ENCODE results near the gene EXOC4. TPM values are rescaled to one million over a fixed set of nuclear protein-coding genes. Genes with fewer than 3 reads are reported as not detected.

The EXOC4 gene
- total RNA-seq, 1 experiment from 2014 or later, result 62.4 TPM

- Histone ChIP-seq H3K4me1 (peaks cover 10% of the 10 kb centered on the region), H3K4me3 (no peak overlapping the region)
Observed at GRCh38 chr7:133509822-133510221, 256.9 kb downstream of the EXOC4 start.

GRCh38 chr7:133510326-133511055 is 257.6 kb downstream of the EXOC4 start:
- H3K9me3 ChIP-seq (replicated peaks), result no peaks in the 10 kb centered on the region
- H3K27ac ChIP-seq, result no peak overlapping the region
- no peak overlapping the region for H3K4me3 ChIP-seq
- H3K36me3 ChIP-seq, result no peaks in the 10 kb centered on the region
- DNase-seq, result no peak
- no peaks in the 10 kb centered on the region for H3K27me3 ChIP-seq
- peaks cover 10% of the 10 kb centered on the region for H3K4me1 ChIP-seq

More at GRCh38 chr7:133509822-133510221, 256.9 kb downstream of the EXOC4 start:
- no peaks in the 10 kb centered on the region for H3K36me3 ChIP-seq
- no peaks in the 10 kb centered on the region for H3K9me3 ChIP-seq (replicated peaks)
- no peak overlapping the region for H3K27ac ChIP-seq
- no peaks in the 10 kb centered on the region for H3K27me3 ChIP-seq
- DNase-seq, result no peak

DNA sequence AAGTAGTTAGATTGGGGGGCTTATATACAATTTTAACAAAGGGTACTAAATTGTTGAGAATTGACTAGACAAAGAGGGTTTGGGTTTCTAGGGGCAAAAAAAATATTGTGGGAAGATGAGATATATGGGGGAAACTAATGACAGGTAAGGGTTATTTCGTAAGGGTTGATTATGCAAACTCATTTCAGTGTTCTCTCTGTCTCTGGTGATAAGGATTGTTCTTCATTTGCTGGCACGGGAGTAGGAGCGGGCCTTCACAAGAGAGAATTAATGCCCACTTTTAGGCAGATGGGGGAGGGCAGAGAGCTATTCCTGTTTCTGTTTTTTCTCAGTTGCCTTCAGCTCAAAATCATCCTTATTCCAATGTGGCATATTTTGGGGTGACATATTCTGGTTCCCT is 258.4 kb downstream of the EXOC4 start:
- Histone ChIP-seq H3K27me3 (no peaks in the 10 kb centered on the region), H3K9me3 (replicated peaks) (no peaks in the 10 kb centered on the region), H3K4me3 (no peak overlapping the region), H3K27ac (no peak overlapping the region), H3K36me3 (no peaks in the 10 kb centered on the region), H3K4me1 (peaks cover 10% of the 10 kb centered on the region)
- DNase-seq, result no peak

GRCh38 chr7:133511708-133512107 is 258.8 kb downstream of the EXOC4 start:
- DNase-seq, result no peak
- Histone ChIP-seq H3K36me3 (no peaks in the 10 kb centered on the region), H3K4me3 (no peak overlapping the region), H3K27ac (no peak overlapping the region), H3K4me1 (peaks cover 10% of the 10 kb centered on the region), H3K9me3 (replicated peaks) (no peaks in the 10 kb centered on the region), H3K27me3 (no peaks in the 10 kb centered on the region)

GRCh38 chr7:133512560-133512959 is 259.7 kb downstream of the EXOC4 start:
- DNase-seq, result peak in 1 of 2 experiments; percentile 18
- Histone ChIP-seq H3K27ac (no peak overlapping the region), H3K4me3 (no peak overlapping the region)

DNA sequence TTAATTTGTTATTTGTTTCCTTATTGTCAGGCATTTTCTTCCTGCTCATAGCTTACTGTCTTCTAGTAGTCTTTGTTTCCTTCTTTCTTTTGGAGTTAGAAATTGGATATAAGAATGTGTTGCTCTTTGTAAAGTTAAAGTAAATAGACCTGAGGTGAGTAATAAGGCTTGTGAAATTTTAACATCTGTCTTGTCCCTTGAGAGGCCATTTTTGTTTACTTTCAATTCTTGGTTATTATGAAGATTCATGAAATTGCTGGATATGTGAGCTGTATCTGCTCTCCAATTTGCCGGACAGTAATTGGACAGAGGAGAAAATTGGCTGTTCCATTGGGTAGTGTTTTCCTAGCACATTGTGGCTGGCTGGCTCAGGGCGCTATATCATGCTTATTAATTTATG is 260.7 kb downstream of the EXOC4 start:
- H3K4me3 ChIP-seq, result no peak overlapping the region
- H3K9me3 ChIP-seq (replicated peaks), result peaks cover 4% of the 10 kb centered on the region
- H3K36me3 ChIP-seq, result no peaks in the 10 kb centered on the region
- DNase-seq, result peak in 1 of 2 experiments; percentile 27
- H3K27ac ChIP-seq, result no peak overlapping the region
- H3K27me3 ChIP-seq, result no peaks in the 10 kb centered on the region
- H3K4me1 ChIP-seq, result peaks cover 10% of the 10 kb centered on the region

More at GRCh38 chr7:133512560-133512959, 259.7 kb downstream of the EXOC4 start:
- Histone ChIP-seq H3K36me3 (no peaks in the 10 kb centered on the region), H3K27me3 (no peaks in the 10 kb centered on the region), H3K4me1 (peaks cover 10% of the 10 kb centered on the region), H3K9me3 (replicated peaks) (peaks cover under 1% of the 10 kb centered on the region; the same call in 1 of the 2 replicates)

GRCh38 chr7:133514551-133514950 is 261.7 kb downstream of the EXOC4 start:
- no peaks in the 10 kb centered on the region for H3K27me3 ChIP-seq
- peaks cover 10% of the 10 kb centered on the region for H3K4me1 ChIP-seq
- no peak for DNase-seq
- no peak overlapping the region for H3K4me3 ChIP-seq
- peaks cover 4% of the 10 kb centered on the region for H3K9me3 ChIP-seq (replicated peaks)
- no peak overlapping the region for H3K27ac ChIP-seq
- H3K36me3 ChIP-seq, result no peaks in the 10 kb centered on the region

- DNase-seq, result no peak
- Histone ChIP-seq H3K36me3 (no peaks in the 10 kb centered on the region), H3K4me1 (peaks cover 8% of the 10 kb centered on the region), H3K27ac (no peak overlapping the region), H3K9me3 (replicated peaks) (peaks cover 4% of the 10 kb centered on the region), H3K4me3 (no peak overlapping the region), H3K27me3 (no peaks in the 10 kb centered on the region)
Observed at GRCh38 chr7:133517766-133518165, 264.9 kb downstream of the EXOC4 start.

DNA sequence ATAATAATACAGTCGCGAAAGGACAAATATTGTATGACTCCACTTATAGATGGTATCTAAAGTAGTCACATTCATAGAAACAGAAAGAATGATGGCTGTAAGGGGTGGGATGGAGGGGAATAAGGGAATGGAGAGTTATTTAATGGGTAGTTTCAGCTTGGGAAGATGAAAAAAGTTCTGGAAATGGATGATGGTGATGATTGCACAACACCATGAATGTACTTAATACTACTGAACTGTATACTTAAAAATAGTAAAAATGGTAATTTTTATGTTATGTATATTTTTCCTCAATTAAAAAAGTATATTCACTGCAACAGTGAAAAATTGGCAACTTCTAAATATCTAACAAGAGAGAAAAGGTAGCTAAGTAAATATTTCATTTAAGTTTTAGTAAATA is 265.8 kb downstream of the EXOC4 start:
- H3K27me3 ChIP-seq, result no peaks in the 10 kb centered on the region
- no peak overlapping the region for H3K4me3 ChIP-seq
- peaks cover 1% of the 10 kb centered on the region for H3K4me1 ChIP-seq
- no peak for DNase-seq
- no peaks in the 10 kb centered on the region for H3K36me3 ChIP-seq
- H3K27ac ChIP-seq, result no peak overlapping the region
- peaks cover 4% of the 10 kb centered on the region for H3K9me3 ChIP-seq (replicated peaks)

DNA sequence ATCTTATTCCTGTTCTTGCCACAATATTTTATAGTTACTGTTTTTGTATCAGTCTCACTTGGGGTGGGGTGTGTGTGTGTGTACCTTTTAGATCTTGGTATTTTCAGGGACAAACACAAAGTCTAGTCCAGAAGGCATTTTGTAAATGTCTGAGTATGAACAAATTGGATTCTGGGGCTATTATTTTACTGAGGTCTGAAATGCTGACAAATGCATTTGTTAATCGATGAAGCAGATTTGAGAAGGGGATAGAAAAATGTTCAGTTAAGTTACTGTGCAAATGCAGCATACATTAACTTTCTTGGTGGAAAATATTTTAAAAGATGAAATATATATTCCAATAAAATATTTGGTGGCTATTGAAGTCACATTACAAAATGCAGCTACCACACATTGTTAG is 267.4 kb downstream of the EXOC4 start:
- Histone ChIP-seq H3K4me1 (no peaks in the 10 kb centered on the region), H3K27ac (no peak overlapping the region), H3K9me3 (replicated peaks) (peaks cover 4% of the 10 kb centered on the region), H3K4me3 (no peak overlapping the region), H3K27me3 (no peaks in the 10 kb centered on the region), H3K36me3 (no peaks in the 10 kb centered on the region)
- no peak for DNase-seq

GRCh38 chr7:133522501-133522900 is 269.6 kb downstream of the EXOC4 start:
- no peaks in the 10 kb centered on the region for H3K27me3 ChIP-seq
- H3K36me3 ChIP-seq, result no peaks in the 10 kb centered on the region
- H3K27ac ChIP-seq, result no peak overlapping the region
- no peak for DNase-seq
- no peak overlapping the region for H3K4me3 ChIP-seq
- H3K4me1 ChIP-seq, result no peaks in the 10 kb centered on the region
- peaks cover 4% of the 10 kb centered on the region for H3K9me3 ChIP-seq (replicated peaks)

GRCh38 chr7:133528796-133529195 is 275.9 kb downstream of the EXOC4 start:
- DNase-seq, result peak; percentile 52 to 83
- no peaks in the 10 kb centered on the region; the same call in 1 of the 2 replicates for H3K9me3 ChIP-seq (replicated peaks)

DNA sequence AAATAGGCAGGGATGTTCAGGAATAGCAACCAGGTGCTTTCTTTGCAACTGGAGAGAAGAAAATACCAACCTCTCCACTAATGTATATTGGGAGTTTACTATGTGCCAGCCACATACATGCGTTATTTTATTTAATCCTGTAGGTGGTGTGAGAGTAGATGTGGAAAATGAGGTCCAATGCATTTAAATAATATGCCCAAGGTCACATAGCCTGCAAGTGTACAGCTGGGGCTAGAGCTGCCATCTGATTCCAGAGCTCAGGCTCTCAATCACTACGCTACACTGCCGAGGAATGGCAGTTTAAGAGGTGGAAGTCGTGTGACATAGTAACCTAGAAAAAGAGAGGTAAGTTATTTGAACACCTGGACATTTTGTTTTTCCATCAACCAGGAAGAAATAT is 277.0 kb downstream of the EXOC4 start:
- H3K27ac ChIP-seq, result no peak overlapping the region
- H3K9me3 ChIP-seq (replicated peaks), result no peaks in the 10 kb centered on the region; the same call in 1 of the 2 replicates
- H3K27me3 ChIP-seq, result no peaks in the 10 kb centered on the region
- H3K4me1 ChIP-seq, result peaks cover 40% of the 10 kb centered on the region
- H3K4me3 ChIP-seq, result no peak overlapping the region
- no peak for DNase-seq
- H3K36me3 ChIP-seq, result no peaks in the 10 kb centered on the region

More at GRCh38 chr7:133528796-133529195, 275.9 kb downstream of the EXOC4 start:
- peaks cover 35% of the 10 kb centered on the region for H3K4me1 ChIP-seq
- H3K36me3 ChIP-seq, result no peaks in the 10 kb centered on the region
- H3K4me3 ChIP-seq, result no peak overlapping the region
- peak overlapping the region; percentile 27; the same call in 1 of the 2 replicates for H3K27ac ChIP-seq
- no peaks in the 10 kb centered on the region for H3K27me3 ChIP-seq

- H3K4me3 ChIP-seq, result no peak overlapping the region
- peaks cover 49% of the 10 kb centered on the region for H3K4me1 ChIP-seq
- H3K27ac ChIP-seq, result peak overlapping the region; percentile 8; the same call in 1 of the 2 replicates
- DNase-seq, result peak; percentile 38 to 71
- H3K9me3 ChIP-seq (replicated peaks), result no peaks in the 10 kb centered on the region; the same call in 1 of the 2 replicates
- H3K36me3 ChIP-seq, result no peaks in the 10 kb centered on the region
- no peaks in the 10 kb centered on the region for H3K27me3 ChIP-seq
Observed at GRCh38 chr7:133530682-133531081, 277.8 kb downstream of the EXOC4 start.

GRCh38 chr7:133534816-133535215 is 281.9 kb downstream of the EXOC4 start:
- H3K27me3 ChIP-seq, result no peaks in the 10 kb centered on the region
- H3K9me3 ChIP-seq (replicated peaks), result no peaks in the 10 kb centered on the region
- H3K4me1 ChIP-seq, result peaks cover 37% of the 10 kb centered on the region
- H3K27ac ChIP-seq, result no peak overlapping the region
- no peak for DNase-seq
- H3K4me3 ChIP-seq, result no peak overlapping the region
- no peaks in the 10 kb centered on the region for H3K36me3 ChIP-seq

GRCh38 chr7:133535308-133535707 is 282.4 kb downstream of the EXOC4 start:
- no peak overlapping the region for H3K27ac ChIP-seq

More at GRCh38 chr7:133535308-133535707, 282.4 kb downstream of the EXOC4 start:
- Histone ChIP-seq H3K36me3 (no peaks in the 10 kb centered on the region), H3K27me3 (no peaks in the 10 kb centered on the region), H3K4me3 (no peak overlapping the region), H3K9me3 (replicated peaks) (no peaks in the 10 kb centered on the region), H3K4me1 (peaks cover 32% of the 10 kb centered on the region)
- peak; percentile 9 to 43 for DNase-seq

Measured in SJCRH30 (cell line).